Activated CD8-positive, alpha-beta T cell treated with anti-CD3 and anti-CD28 coated beads, Interleukin-2, amount 10 ng/mL, durations not matched to agents 7 days and 5 days (primary cell): ENCODE measurements around the gene ZNF487. TPM values are rescaled to one million over a fixed set of nuclear protein-coding genes. Genes with fewer than 3 reads are reported as not detected.

Experiments
- ATAC-seq: fragments of 150-1000 bp; cut with Tn5 transposase; one replicate; pipeline ENCODE4 v1.10.0; 2021; ENCODE audit warnings: moderate library complexity
- CTCF ChIA-PET: fragments of 350-600 bp; sonication (Branson Sonifier 250); formaldehyde crosslinking; loops from one replicate; lab custom pipeline; 2021; ENCODE audit warnings: antibody characterized with exemption; lab: Charles Lee
- POLR2A ChIA-PET: fragments of 350-600 bp; sonication (Branson Sonifier 250); formaldehyde crosslinking; loops from one replicate; lab custom pipeline; 2021; ENCODE audit warnings: antibody characterized with exemption; lab: Charles Lee
- DNase-seq: peaks from one replicate; pipeline ENCODE4 v3.0.0-alpha.2; 2020
- H3K27ac Mint-ChIP-seq: one replicate; pipeline ENCODE4 v1.8.0; 2021; ENCODE audit warnings: mild to moderate bottlenecking, mixed read lengths
- H3K27me3 Mint-ChIP-seq: one replicate; pipeline ENCODE4 v1.8.0; 2021; ENCODE audit warnings: low read depth, mixed read lengths
- H3K36me3 Mint-ChIP-seq: one replicate; pipeline ENCODE4 v1.8.0; 2021; ENCODE audit warnings: low read depth, mixed read lengths
- H3K4me1 Mint-ChIP-seq: one replicate; pipeline ENCODE4 v1.8.0; 2021; ENCODE audit warnings: low read depth, mixed read lengths
- H3K4me3 Mint-ChIP-seq: one replicate; pipeline ENCODE4 v1.8.0; 2021; ENCODE audit warnings: mild to moderate bottlenecking, mixed read lengths
- H3K9me3 Mint-ChIP-seq: one replicate; pipeline ENCODE4 v1.8.0; 2022; ENCODE audit warnings: mixed read lengths; ENCODE audit not compliant: insufficient read depth
- total RNA-seq, 2 experiments: library from RNA; stranded (reverse); gene quantifications; one replicate each; pipeline ENCODE4 v1.2.3, GENCODE V29; 2021

The ZNF487 gene
- total RNA-seq, 2 experiments from 2014 or later: 4.8 to 5.2 TPM

DNA sequence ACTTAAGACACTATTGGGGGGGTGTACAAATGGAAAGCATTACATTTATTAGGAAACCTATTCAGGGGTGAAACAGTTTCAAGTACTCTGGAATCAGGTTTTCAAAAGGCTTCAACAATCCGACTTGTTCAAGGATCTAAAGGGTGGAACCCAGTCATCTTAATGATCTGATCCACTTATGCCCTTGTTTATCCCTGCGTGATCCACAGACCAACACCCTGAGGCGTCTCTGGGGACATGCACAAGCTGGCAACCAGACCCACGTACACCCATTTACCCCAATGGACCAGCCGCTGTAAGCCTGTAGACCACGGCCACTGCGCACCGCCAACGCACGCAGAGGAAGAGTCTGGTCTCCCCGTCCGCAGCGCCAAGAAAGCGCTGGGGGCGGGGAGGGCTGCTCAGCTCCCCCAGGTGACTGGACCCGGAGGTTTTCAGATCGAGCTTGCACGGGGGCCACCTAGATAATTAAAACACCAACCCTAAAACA lies 41.3 kb upstream of the ZNF487 start:
- Mint-ChIP-seq H3K27me3 (no peaks in the 10 kb centered on the region), H3K4me1 (peaks cover 72% of the 10 kb centered on the region)
- DNase-seq: peak; percentile 48

DNA sequence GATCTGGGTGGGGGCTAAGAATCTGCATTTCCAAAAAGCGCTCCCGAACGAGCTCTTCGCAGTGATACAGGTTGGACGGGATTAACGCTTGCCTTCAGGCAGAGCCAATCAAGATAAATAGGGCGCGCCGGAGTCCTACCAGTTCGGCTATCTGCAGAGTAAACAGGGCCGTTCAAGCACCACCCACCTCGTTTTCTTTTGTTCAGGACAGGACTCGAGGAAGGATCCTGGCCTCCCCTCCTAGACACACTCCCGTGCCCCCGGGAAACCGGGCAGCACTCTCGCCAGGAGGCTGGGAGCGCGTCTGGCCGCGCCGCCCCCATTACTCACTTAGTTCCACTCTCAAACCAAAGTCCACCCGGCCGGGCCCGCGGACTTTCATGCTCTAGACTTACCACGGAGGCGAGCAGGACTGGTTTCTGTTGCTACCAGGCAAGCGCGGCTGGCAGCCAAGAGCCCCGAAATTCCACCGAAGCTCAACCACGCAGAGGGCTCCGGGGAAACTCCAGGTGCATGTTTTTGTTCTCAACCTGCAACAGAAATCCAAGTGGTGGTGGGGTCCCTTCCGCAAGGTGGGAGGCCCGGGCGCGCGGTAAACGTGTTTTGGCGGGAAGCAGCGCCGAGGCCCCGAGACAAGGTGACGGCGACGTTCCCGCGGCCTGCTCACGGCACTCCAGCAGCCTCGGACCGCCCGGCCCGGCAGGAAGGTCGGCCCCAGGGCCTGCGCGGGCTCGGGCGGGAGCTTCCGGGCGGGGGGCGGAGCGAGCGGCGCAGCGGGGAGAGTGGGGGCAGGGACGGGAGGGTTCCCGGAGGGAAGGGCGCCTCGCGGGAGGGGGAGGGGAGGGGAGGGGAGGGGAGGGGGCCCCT lies 40.6 kb upstream of the ZNF487 start:
- Mint-ChIP-seq H3K4me3 (peak overlapping the region; percentile 91), H3K36me3 (peaks cover 86% of the 10 kb centered on the region), H3K9me3 (no peaks in the 10 kb centered on the region), H3K27ac (peak overlapping the region; percentile 91), H3K27me3 (no peaks in the 10 kb centered on the region), H3K4me1 (peaks cover 73% of the 10 kb centered on the region)
- ChIA-PET CTCF (interaction anchor here (0.7 to 1.5 kb wide), 8 partner anchors 9 to 41 kb away, joined by 3 to 5 read pairs (median 4); partner anchors contain the start of genes FXYD4, HNRNPF and ZNF487), POLR2A (interaction anchor here (0.6 to 8.7 kb wide), 10 partner anchors 10 to 258 kb away, joined by 3 to 179 read pairs (median 4); partner anchors contain the start of genes CSGALNACT2 and HNRNPF)
- ATAC-seq (peak; percentile 70), DNase-seq (peak; percentile 85)

More for the DNA sequence above, 41.3 kb upstream of the ZNF487 start:
- ChIA-PET POLR2A (interaction anchor here (0.7 to 8.7 kb wide), 6 partner anchors 9 to 34 kb away, joined by 3 to 179 read pairs (median 6); partner anchors contain the start of gene HNRNPF), CTCF (interaction anchor here (0.7 to 1.5 kb wide), 6 partner anchors 10 to 42 kb away, joined by 3 to 5 read pairs (median 4); partner anchors contain the start of genes FXYD4, HNRNPF and ZNF487)
- Mint-ChIP-seq H3K9me3 (no peaks in the 10 kb centered on the region), H3K36me3 (peaks cover 88% of the 10 kb centered on the region), H3K27ac (peak overlapping the region; percentile 91), H3K4me3 (peak overlapping the region; percentile 91)
- ATAC-seq: no peak

DNA sequence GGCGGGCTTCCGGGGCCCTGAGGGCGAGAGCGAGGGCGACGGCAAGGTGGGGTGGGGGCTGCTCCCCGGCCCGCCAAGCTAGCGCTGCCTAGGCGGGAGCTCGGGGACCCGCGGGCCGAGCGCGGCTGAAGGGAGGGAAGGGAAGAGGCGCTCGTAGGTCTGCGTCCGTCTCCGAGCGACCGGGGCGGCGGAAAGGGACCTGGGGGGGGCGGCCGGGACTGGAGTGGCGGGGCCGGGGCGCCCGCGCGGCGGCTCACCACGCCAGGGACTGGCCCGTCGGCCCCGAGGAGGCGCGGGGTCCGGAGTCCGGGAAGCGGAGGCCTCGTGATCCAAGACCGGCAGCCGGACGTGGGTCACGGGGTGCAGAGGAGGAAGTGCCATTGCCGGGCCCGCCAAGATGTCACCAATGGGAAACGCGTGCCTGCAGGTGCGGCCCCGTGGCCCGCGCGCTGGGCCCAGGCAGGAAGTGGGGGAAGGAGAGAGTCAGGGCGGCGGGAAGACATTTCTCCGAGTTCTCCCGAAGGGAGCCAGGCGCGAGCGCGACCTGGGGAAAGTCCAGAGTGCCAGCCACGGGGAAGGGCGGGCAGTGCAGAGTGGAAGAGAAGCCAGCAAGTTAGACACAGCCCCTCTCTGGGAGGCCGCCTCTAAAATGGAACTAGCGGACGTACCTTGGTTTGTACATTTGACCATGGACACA lies 39.8 kb upstream of the ZNF487 start:
- peak; percentile 91 for DNase-seq
- Mint-ChIP-seq H3K9me3 (no peaks in the 10 kb centered on the region), H3K36me3 (peaks cover 86% of the 10 kb centered on the region), H3K4me3 (peak overlapping the region; percentile 82), H3K4me1 (peaks cover 73% of the 10 kb centered on the region), H3K27me3 (no peaks in the 10 kb centered on the region), H3K27ac (peak overlapping the region; percentile 91)
- POLR2A ChIA-PET: interaction anchor here (0.6 to 8.7 kb wide), 11 partner anchors 10 to 259 kb away, joined by 3 to 179 read pairs (median 4); partner anchors contain the start of genes CSGALNACT2 and HNRNPF
- peak; percentile 80 for ATAC-seq
- CTCF ChIA-PET: interaction anchor here (1.0 to 1.5 kb wide), 5 partner anchors 9 to 25 kb away, joined by 3 to 5 read pairs (median 3); partner anchors contain the start of gene FXYD4

DNA sequence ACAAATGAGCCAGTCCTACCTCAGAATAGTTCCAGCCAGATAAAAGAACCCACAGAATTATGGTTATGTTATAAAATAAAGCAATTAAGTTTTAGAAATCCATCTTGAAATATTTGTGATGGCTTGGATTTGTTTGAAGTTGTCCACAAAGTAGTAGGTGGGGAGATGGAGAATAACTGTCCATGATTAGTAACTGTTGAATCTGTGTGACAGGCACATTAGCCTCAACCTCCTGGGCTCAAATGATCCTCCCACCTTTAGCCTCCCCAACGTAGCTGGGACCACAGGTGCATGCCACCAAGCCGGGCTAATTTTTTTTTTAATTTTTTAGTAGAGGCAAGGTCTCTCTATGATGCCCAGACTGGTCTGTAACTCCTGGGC lies 38.0 kb upstream of the ZNF487 start:
- ChIA-PET CTCF (interaction anchor here (1.3 kb wide), 1 partner anchor 9 kb away, joined by 4 read pairs; no protein-coding TSS in a partner anchor), POLR2A (interaction anchor here (8.7 kb wide), 1 partner anchor 8 kb away, joined by 179 read pairs; the partner anchor contains the start of gene HNRNPF)
- Mint-ChIP-seq H3K4me1 (peaks cover 72% of the 10 kb centered on the region), H3K27ac (peak overlapping the region; percentile 91), H3K36me3 (peaks cover 82% of the 10 kb centered on the region), H3K9me3 (no peaks in the 10 kb centered on the region), H3K27me3 (no peaks in the 10 kb centered on the region), H3K4me3 (peak overlapping the region; percentile 82)
- ATAC-seq: no peak
- DNase-seq: no peak

DNA sequence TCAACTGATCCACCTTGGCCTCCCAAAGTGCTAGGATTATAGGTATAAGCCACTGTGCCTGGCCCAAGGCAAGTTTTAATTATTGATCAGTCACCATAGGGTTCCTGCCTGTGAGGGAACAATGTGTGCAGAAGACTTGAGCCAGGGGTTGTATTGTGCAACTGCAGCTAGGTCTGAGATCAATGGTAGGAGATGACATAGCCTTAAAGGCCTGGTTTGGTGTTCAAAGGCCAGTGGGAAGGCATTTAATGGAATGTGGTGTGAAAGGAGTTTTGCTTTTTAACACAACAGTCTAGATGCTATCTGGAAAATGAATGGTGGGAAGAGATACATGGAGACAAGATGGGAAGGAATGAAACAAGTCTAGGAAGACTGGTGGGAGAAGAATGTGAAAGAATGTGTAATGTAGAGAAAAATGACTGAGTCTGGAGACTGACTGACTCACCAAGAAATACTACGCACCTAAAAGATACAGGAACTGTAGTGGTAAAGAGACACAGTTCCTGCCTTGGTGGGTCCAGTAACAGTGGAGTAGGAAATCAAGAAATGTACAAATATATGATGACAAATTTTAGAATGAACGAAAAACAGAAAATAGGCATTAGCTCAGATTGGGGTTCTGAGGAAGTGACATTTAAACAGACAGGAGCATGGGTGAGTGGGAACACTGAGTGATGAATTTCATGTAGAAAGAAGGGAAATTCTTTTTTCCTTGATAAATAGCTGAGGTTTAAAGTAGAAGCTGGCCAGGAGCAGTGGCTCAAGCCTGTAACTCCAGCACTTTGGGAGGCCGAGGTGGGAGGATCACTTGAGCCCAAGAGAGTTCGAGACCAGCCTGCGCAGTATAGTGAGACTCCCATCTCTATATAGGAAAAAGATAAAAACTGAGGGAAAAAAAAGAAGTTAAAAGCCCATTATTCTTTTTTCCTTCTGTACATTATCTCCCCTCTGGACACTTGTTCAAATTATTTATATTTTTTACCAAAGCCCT lies 37.3 kb upstream of the ZNF487 start:
- peaks cover 82% of the 10 kb centered on the region for H3K36me3 Mint-ChIP-seq
- H3K9me3 Mint-ChIP-seq: no peaks in the 10 kb centered on the region
- no peak for ATAC-seq
- CTCF ChIA-PET: interaction anchor here (1.0 to 1.5 kb wide), 3 partner anchors 9 to 107 kb away, joined by 4 to 5 read pairs (median 5); no protein-coding TSS in a partner anchor
- DNase-seq: no peak
- POLR2A ChIA-PET: interaction anchor here (0.9 to 8.7 kb wide), 2 partner anchors 8 to 21 kb away, joined by 3 to 179 read pairs; partner anchors contain the start of gene HNRNPF
- H3K4me3 Mint-ChIP-seq: peak overlapping the region; percentile 82
- H3K27ac Mint-ChIP-seq: peak overlapping the region; percentile 91
- peaks cover 72% of the 10 kb centered on the region for H3K4me1 Mint-ChIP-seq
- no peaks in the 10 kb centered on the region for H3K27me3 Mint-ChIP-seq

DNA sequence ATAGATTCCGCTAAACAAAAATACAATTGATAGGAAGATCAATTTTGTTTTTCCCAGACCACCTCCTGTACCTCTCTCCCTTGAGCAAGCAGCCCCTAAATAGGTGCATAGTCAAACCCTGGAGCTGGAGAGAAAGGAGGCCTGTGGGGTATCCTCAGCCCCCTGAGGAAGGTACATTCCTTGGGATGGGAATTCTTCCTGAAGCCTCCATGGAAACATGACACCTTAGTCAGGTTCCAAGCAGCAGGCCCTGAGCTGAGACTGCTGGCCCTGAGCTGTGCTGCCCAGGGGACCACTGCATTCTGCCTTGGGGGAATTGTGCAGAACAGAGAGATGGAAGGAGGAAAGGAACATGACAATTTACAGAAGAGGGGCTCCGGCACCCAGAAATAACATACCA lies 35.3 kb upstream of the ZNF487 start:
- H3K9me3 Mint-ChIP-seq: no peaks in the 10 kb centered on the region
- POLR2A ChIA-PET: interaction anchor here (1.3 to 8.7 kb wide), 2 partner anchors 6 to 40 kb away, joined by 3 to 179 read pairs; partner anchors contain the start of gene HNRNPF
- peak overlapping the region; percentile 33 for H3K27ac Mint-ChIP-seq
- H3K4me3 Mint-ChIP-seq: peak overlapping the region; percentile 85
- H3K4me1 Mint-ChIP-seq: peaks cover 65% of the 10 kb centered on the region
- CTCF ChIA-PET: interaction anchor here (0.6 to 0.7 kb wide), 2 partner anchors 11 to 51 kb away, joined by 3 read pairs; no protein-coding TSS in a partner anchor
- no peak for ATAC-seq
- H3K27me3 Mint-ChIP-seq: no peaks in the 10 kb centered on the region
- H3K36me3 Mint-ChIP-seq: peaks cover 81% of the 10 kb centered on the region
- DNase-seq: no peak

DNA sequence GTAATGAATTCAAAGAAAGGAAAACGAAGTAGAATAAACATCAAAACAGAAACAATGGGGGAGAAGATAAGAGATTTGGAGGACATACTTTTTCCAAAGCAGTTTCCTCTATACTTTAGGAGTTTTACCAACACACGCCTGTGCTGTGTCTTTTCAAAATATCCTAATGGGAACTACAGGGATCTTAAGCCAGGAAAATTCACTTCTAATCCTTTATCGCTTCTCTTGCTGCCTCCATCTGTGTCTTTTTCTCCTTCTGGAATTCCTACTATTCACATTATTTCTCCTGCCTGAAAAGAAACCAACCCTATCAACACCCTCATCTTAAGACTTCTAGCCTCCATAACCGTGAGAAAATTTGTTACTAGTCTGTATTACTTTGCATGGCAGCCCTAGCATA lies 34.7 kb upstream of the ZNF487 start:
- peaks cover 81% of the 10 kb centered on the region for H3K36me3 Mint-ChIP-seq

DNA sequence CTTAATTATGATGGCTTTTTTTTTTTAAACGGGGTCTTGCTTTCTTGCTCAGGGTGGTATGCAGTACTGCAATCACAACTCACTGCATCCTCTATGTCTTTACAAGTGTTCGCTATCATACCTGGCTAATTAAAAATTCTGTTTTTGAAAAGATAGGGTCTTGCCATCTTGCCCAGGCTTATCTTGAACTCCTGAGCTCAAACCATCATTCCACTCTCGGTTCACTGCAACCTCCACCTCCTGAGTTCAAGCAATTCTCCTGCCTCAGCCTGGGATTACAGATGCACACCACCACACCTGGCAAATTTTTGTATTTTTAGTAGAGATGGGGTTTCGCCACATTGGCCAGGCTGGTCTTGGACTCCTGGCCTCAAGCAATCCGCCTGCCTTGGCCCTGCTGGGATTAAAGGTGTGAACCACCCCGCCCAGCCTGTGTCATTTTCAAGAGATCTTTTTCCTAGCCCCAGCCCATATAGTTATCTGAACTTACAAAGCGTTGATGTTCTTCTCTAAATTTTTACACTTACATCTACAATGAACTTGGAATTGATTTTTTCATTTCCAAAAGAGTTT lies 33.9 kb upstream of the ZNF487 start:
- Mint-ChIP-seq H3K36me3 (peaks cover 78% of the 10 kb centered on the region), H3K9me3 (no peaks in the 10 kb centered on the region), H3K27me3 (no peaks in the 10 kb centered on the region), H3K4me3 (peak overlapping the region; percentile 85), H3K4me1 (peaks cover 63% of the 10 kb centered on the region), H3K27ac (peak overlapping the region; percentile 80)
- POLR2A ChIA-PET: interaction anchor here (1.6 to 8.3 kb wide), 3 partner anchors 6 to 51 kb away, joined by 6 to 179 read pairs (median 7); no protein-coding TSS in a partner anchor
- ATAC-seq: no peak
- no peak for DNase-seq
- CTCF ChIA-PET: no interaction called here

More for the DNA sequence above, 34.7 kb upstream of the ZNF487 start:
- ChIA-PET CTCF (no interaction called here), POLR2A (interaction anchor here (1.3 kb wide), 1 partner anchor 41 kb away, joined by 3 read pairs; no protein-coding TSS in a partner anchor)
- DNase-seq: no peak
- Mint-ChIP-seq H3K4me3 (peak overlapping the region; percentile 85), H3K27ac (peak overlapping the region; percentile 33), H3K27me3 (no peaks in the 10 kb centered on the region), H3K4me1 (peaks cover 65% of the 10 kb centered on the region), H3K9me3 (no peaks in the 10 kb centered on the region)
- no peak for ATAC-seq

DNA sequence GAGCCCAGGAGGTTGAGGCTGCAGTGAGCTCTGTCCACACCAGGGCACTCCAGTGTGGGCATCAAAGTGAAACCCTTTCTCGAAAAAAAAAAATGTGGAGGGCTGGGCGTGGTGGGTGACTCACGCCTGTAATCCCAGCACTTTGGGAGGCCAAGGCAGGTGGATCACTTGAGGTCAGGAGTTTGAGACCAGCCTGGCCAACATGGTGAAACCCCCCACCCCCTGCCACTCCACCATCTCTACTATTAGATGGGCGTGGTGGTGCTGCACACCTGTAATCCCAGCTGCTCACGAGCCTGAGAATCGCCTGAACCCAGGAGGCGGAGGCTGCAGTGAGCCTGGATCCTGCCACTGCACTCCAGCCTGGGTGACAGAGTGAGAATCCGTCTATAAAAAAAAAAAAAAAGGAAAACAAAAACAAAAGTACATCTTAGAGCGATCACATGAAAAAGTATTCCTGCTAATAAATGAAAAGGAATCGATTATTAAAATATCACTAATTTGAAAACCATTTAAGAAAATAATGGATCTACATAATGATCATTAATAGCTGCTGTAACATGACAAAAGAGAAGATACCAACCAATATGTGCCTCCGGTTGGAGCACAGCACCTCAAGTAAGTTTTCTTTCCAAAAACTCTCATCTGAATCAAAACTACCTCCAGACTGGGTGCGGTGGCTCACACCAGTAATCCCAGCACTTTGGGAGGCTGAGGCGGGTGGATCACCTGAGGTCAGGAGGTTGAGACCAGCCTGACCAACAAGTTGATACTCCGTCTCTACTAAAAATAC lies 32.8 kb upstream of the ZNF487 start:
- DNase-seq (no peak), ATAC-seq (no peak)
- no peaks in the 10 kb centered on the region for H3K27me3 Mint-ChIP-seq
- peak overlapping the region; percentile 85 for H3K4me3 Mint-ChIP-seq
- peaks cover 75% of the 10 kb centered on the region for H3K36me3 Mint-ChIP-seq
- no peaks in the 10 kb centered on the region for H3K9me3 Mint-ChIP-seq
- H3K27ac Mint-ChIP-seq: peak overlapping the region; percentile 89
- peaks cover 54% of the 10 kb centered on the region for H3K4me1 Mint-ChIP-seq
- CTCF ChIA-PET: no interaction called here
- POLR2A ChIA-PET: interaction anchor here (0.7 to 8.3 kb wide), 4 partner anchors 7 to 447 kb away, joined by 3 to 179 read pairs (median 6); no protein-coding TSS in a partner anchor
